Ramos (cell line): Measurements from ENCODE around the gene MMS22L.

Experiments used
- in situ Hi-C: fragments of 300-500 bp; cut with MboI; formaldehyde crosslinking; loops from one replicate; pipeline ENCODE4 v1.14.3; 2022; ENCODE audit warnings: low sequenced_read_pairs; ENCODE audit not compliant: unreplicated experiment

Gene MMS22L

DNA sequence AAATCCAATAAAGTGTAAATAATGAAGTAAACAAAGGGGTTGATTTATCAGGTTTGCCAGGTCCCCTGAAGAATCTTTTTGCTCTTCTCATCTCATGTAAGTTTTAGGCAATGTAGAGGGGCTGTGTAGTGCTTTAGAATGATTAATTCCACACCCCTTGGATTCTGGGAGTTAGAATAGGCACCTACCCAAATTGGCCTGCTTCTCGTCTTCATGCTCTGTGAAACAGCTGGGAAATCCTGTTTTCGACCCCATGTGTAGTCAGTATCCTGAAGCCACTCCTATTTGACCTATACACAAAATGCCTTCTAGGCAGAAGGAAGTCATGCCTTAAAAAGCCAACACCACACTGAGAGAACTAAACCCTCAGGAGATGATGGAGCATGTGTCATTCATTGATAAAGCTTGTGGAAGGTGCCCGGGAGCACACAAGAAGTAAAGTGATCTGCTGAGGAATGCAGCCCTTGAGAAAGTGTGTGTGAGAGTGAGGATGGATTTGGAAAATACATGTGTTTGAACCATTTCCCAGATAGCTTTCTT, 187.6 kb downstream of the MMS22L start:
- in situ Hi-C loops: no loop called here

- in situ Hi-C loops: no loop called here
These were observed 188.6 kb downstream of the MMS22L start for GRCh38 chr6:97094376-97094775.

DNA sequence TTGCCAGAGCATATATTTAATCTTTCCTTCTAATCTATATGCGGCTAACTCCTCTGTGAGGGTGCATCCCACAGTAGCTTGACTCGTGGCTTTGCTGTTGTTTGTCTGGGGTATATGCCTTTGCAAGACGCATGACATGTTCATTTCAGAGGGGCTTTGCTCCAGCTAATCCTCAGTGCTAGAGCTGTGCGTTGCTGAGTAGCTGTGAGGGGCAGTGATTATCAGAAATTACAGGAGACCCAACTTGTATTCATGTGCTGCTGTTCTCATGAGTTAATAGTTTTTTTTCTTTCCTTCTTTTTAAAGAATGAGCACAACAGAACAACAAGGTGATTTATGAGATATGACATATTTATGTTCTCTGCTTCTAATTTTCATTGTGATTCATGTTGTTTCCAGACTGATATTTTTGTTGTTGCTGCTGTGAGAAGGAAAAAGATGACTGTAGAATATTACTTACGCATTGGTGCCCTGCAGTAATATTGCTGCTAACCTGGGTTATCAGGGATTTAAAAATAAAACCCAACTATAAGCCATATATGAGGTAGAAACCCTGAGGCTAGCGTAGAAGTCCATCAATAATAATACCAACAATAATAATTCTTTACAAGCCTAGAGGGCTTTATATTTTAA, 190.2 kb downstream of the MMS22L start:
- in situ Hi-C loops: no loop called here
